ENCODE results near the gene MED7. TPM values are rescaled to one million over a fixed set of nuclear protein-coding genes. Genes with fewer than 3 reads are reported as not detected.

The MED7 gene
- total RNA-seq, 1 donor from 2014 or later = 11.5 TPM

- no peaks in the 10 kb centered on the region for H3K9me3 ChIP-seq (ENCODE audit: control insufficient read depth in 3 of 3, low read length in 3 of 3)
- H3K27ac ChIP-seq (ENCODE audit: low read depth, low read length) = no peak within 1 kb of the TSS
- no peaks in the 10 kb centered on the region for H3K36me3 ChIP-seq (ENCODE audit: control insufficient read depth in 3 of 3, insufficient read depth in 3 of 3, low read length in 3 of 3)
- H3K4me3 ChIP-seq (ENCODE audit: low read length in 3 of 3) = no peak within 1 kb of the TSS
- H3K4me1 ChIP-seq (ENCODE audit: control insufficient read depth in 3 of 3, insufficient read depth in 3 of 3, low read length in 3 of 3) = no peaks in the 10 kb centered on the region
- H3K9ac ChIP-seq (ENCODE audit: low read depth in 1 of 3, low read length in 3 of 3) = no peak within 1 kb of the TSS
- H3K27me3 ChIP-seq (ENCODE audit: control insufficient read depth in 3 of 3, insufficient read depth in 3 of 3, low read length in 3 of 3) = peaks cover 0 to 6% (median 5%) of the 10 kb centered on the region in 3 donors
These were observed 38.0 kb upstream of the MED7 start, which contains the start of gene ITK for GRCh38 chr5:157180374-157181264. ITK (plus strand) TSS chr5:157180840; CDS start chr5:157180978, 138 bp downstream.

GRCh38 chr5:157178966-157179365 is 36.3 kb upstream of the MED7 start:
- Histone ChIP-seq H3K36me3 (ENCODE audit: control insufficient read depth in 3 of 3, insufficient read depth in 3 of 3, low read length in 3 of 3) (no peaks in the 10 kb centered on the region), H3K4me3 (ENCODE audit: low read length in 3 of 3) (no peak overlapping the region), H3K9me3 (ENCODE audit: control insufficient read depth in 3 of 3, low read length in 3 of 3) (no peaks in the 10 kb centered on the region), H3K27ac (ENCODE audit: low read depth, low read length) (no peak overlapping the region), H3K27me3 (ENCODE audit: control insufficient read depth in 3 of 3, insufficient read depth in 3 of 3, low read length in 3 of 3) (peaks cover 0 to 5% (median 4%) of the 10 kb centered on the region in 3 donors), H3K9ac (ENCODE audit: low read depth in 1 of 3, low read length in 3 of 3) (no peak overlapping the region), H3K4me1 (ENCODE audit: control insufficient read depth in 3 of 3, insufficient read depth in 3 of 3, low read length in 3 of 3) (no peaks in the 10 kb centered on the region)

- Histone ChIP-seq H3K4me3 (ENCODE audit: low read length in 3 of 3) (no peak overlapping the region), H3K9me3 (ENCODE audit: control insufficient read depth in 3 of 3, low read length in 3 of 3) (no peaks in the 10 kb centered on the region), H3K9ac (ENCODE audit: low read depth in 1 of 3, low read length in 3 of 3) (no peak overlapping the region), H3K27ac (ENCODE audit: low read depth, low read length) (no peak overlapping the region), H3K36me3 (ENCODE audit: control insufficient read depth in 3 of 3, insufficient read depth in 3 of 3, low read length in 3 of 3) (no peaks in the 10 kb centered on the region), H3K4me1 (ENCODE audit: control insufficient read depth in 3 of 3, insufficient read depth in 3 of 3, low read length in 3 of 3) (no peaks in the 10 kb centered on the region), H3K27me3 (ENCODE audit: control insufficient read depth in 3 of 3, insufficient read depth in 3 of 3, low read length in 3 of 3) (peaks cover 0 to 5% (median 2%) of the 10 kb centered on the region in 3 donors)
These were observed 35.3 kb upstream of the MED7 start for GRCh38 chr5:157177953-157178352.

- Histone ChIP-seq H3K9me3 (ENCODE audit: control insufficient read depth in 3 of 3, low read length in 3 of 3) (no peaks in the 10 kb centered on the region), H3K27me3 (ENCODE audit: control insufficient read depth in 3 of 3, insufficient read depth in 3 of 3, low read length in 3 of 3) (peaks cover 0 to 2% (median 2%) of the 10 kb centered on the region in 3 donors)
These were observed 32.5 kb upstream of the MED7 start for GRCh38 chr5:157175071-157175612.

GRCh38 chr5:157172403-157172802 is 29.7 kb upstream of the MED7 start:
- no peaks in the 10 kb centered on the region for H3K9me3 ChIP-seq (ENCODE audit: control insufficient read depth in 3 of 3, low read length in 3 of 3)
- peaks cover 0 to 2% (median 2%) of the 10 kb centered on the region in 3 donors for H3K27me3 ChIP-seq (ENCODE audit: control insufficient read depth in 3 of 3, insufficient read depth in 3 of 3, low read length in 3 of 3)
- H3K4me1 ChIP-seq (ENCODE audit: control insufficient read depth in 3 of 3, insufficient read depth in 3 of 3, low read length in 3 of 3) = no peaks in the 10 kb centered on the region
- no peak overlapping the region for H3K27ac ChIP-seq (ENCODE audit: low read depth, low read length)
- no peak overlapping the region for H3K4me3 ChIP-seq (ENCODE audit: low read length in 3 of 3)
- no peaks in the 10 kb centered on the region for H3K36me3 ChIP-seq (ENCODE audit: control insufficient read depth in 3 of 3, insufficient read depth in 3 of 3, low read length in 3 of 3)
- H3K9ac ChIP-seq (ENCODE audit: low read depth in 1 of 3, low read length in 3 of 3) = no peak overlapping the region

More at GRCh38 chr5:157175071-157175612, 32.5 kb upstream of the MED7 start:
- Histone ChIP-seq H3K27ac (ENCODE audit: low read depth, low read length) (no peak overlapping the region), H3K4me3 (ENCODE audit: low read length in 3 of 3) (no peak overlapping the region), H3K36me3 (ENCODE audit: control insufficient read depth in 3 of 3, insufficient read depth in 3 of 3, low read length in 3 of 3) (no peaks in the 10 kb centered on the region), H3K9ac (ENCODE audit: low read depth in 1 of 3, low read length in 3 of 3) (no peak overlapping the region), H3K4me1 (ENCODE audit: control insufficient read depth in 3 of 3, insufficient read depth in 3 of 3, low read length in 3 of 3) (no peaks in the 10 kb centered on the region)

GRCh38 chr5:157168286-157168685 is 25.6 kb upstream of the MED7 start:
- Histone ChIP-seq H3K4me1 (ENCODE audit: control insufficient read depth in 3 of 3, insufficient read depth in 3 of 3, low read length in 3 of 3) (no peaks in the 10 kb centered on the region), H3K4me3 (ENCODE audit: low read length in 3 of 3) (no peak overlapping the region), H3K27ac (ENCODE audit: low read depth, low read length) (no peak overlapping the region), H3K27me3 (ENCODE audit: control insufficient read depth in 3 of 3, insufficient read depth in 3 of 3, low read length in 3 of 3) (peaks cover 0 to 7% (median 0%) of the 10 kb centered on the region in 3 donors), H3K9me3 (ENCODE audit: control insufficient read depth in 3 of 3, low read length in 3 of 3) (no peaks in the 10 kb centered on the region), H3K9ac (ENCODE audit: low read depth in 1 of 3, low read length in 3 of 3) (no peak overlapping the region), H3K36me3 (ENCODE audit: control insufficient read depth in 3 of 3, insufficient read depth in 3 of 3, low read length in 3 of 3) (no peaks in the 10 kb centered on the region)

- no peaks in the 10 kb centered on the region for H3K36me3 ChIP-seq (ENCODE audit: control insufficient read depth in 3 of 3, insufficient read depth in 3 of 3, low read length in 3 of 3)
- no peaks in the 10 kb centered on the region for H3K9me3 ChIP-seq (ENCODE audit: control insufficient read depth in 3 of 3, low read length in 3 of 3)
- H3K27ac ChIP-seq (ENCODE audit: low read depth, low read length) = no peak overlapping the region
- no peak overlapping the region for H3K4me3 ChIP-seq (ENCODE audit: low read length in 3 of 3)
- no peak overlapping the region for H3K9ac ChIP-seq (ENCODE audit: low read depth in 1 of 3, low read length in 3 of 3)
- peaks cover 0 to 8% (median 0%) of the 10 kb centered on the region in 3 donors for H3K27me3 ChIP-seq (ENCODE audit: control insufficient read depth in 3 of 3, insufficient read depth in 3 of 3, low read length in 3 of 3)
- H3K4me1 ChIP-seq (ENCODE audit: control insufficient read depth in 3 of 3, insufficient read depth in 3 of 3, low read length in 3 of 3) = no peaks in the 10 kb centered on the region
These were observed 24.6 kb upstream of the MED7 start for GRCh38 chr5:157167214-157167621.

GRCh38 chr5:157166214-157167213 is 23.8 kb upstream of the MED7 start, which contains the start of gene GARIN3:
GARIN3 (minus strand) TSS chr5:157166264; CDS start chr5:157166168, 96 bp downstream.
- Histone ChIP-seq H3K9ac (ENCODE audit: low read depth in 1 of 3, low read length in 3 of 3) (no peak within 1 kb of the TSS), H3K9me3 (ENCODE audit: control insufficient read depth in 3 of 3, low read length in 3 of 3) (no peaks in the 10 kb centered on the region), H3K4me3 (ENCODE audit: low read length in 3 of 3) (no peak within 1 kb of the TSS), H3K27ac (ENCODE audit: low read depth, low read length) (no peak within 1 kb of the TSS), H3K4me1 (ENCODE audit: control insufficient read depth in 3 of 3, insufficient read depth in 3 of 3, low read length in 3 of 3) (no peaks in the 10 kb centered on the region), H3K27me3 (ENCODE audit: control insufficient read depth in 3 of 3, insufficient read depth in 3 of 3, low read length in 3 of 3) (peaks cover 0 to 8% (median 0%) of the 10 kb centered on the region in 3 donors), H3K36me3 (ENCODE audit: control insufficient read depth in 3 of 3, insufficient read depth in 3 of 3, low read length in 3 of 3) (no peaks in the 10 kb centered on the region)

GRCh38 chr5:157165668-157166067 is 23.0 kb upstream of the MED7 start:
- Histone ChIP-seq H3K4me3 (ENCODE audit: low read length in 3 of 3) (no peak overlapping the region), H3K4me1 (ENCODE audit: control insufficient read depth in 3 of 3, insufficient read depth in 3 of 3, low read length in 3 of 3) (no peaks in the 10 kb centered on the region), H3K27me3 (ENCODE audit: control insufficient read depth in 3 of 3, insufficient read depth in 3 of 3, low read length in 3 of 3) (peaks cover 0 to 8% (median 0%) of the 10 kb centered on the region in 3 donors), H3K36me3 (ENCODE audit: control insufficient read depth in 3 of 3, insufficient read depth in 3 of 3, low read length in 3 of 3) (no peaks in the 10 kb centered on the region), H3K27ac (ENCODE audit: low read depth, low read length) (no peak overlapping the region), H3K9ac (ENCODE audit: low read depth in 1 of 3, low read length in 3 of 3) (no peak overlapping the region), H3K9me3 (ENCODE audit: control insufficient read depth in 3 of 3, low read length in 3 of 3) (no peaks in the 10 kb centered on the region)
